Measurements from ENCODE around the gene CPT2. TPM values are rescaled to one million over a fixed set of nuclear protein-coding genes. Genes with fewer than 3 reads are reported as not detected.
"Not testable (repeated sequence)": the region's sequence is repeated elsewhere in the genome, so short reads cannot be mapped to it uniquely, and the experiment has no call there.

Gene CPT2
- total RNA-seq, 1 experiment from 2014 or later, result 35.7 TPM

DNA sequence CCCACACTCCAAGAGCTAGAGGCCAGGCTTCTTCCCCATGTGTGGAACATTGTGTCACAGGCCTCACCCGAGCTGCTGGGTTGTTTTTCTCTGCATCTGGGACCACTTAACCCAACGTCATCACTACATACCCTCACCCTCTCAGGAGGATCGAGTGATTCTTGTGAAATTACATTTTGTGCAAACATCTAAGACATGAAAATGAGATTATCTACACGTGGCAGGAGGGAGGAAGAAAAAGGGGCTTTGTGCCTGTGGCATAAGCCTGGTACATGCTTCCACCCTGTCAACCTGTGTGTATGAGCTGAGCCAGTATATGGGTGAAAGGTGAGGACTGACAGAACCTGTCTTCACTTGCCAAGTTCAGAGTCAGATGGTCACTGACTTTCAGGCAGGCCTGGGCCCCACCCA lies 1.6 kb downstream of the CPT2 start:
- no TSS peak for BruUV-seq (replicated peaks)
- Histone ChIP-seq H3K27ac (no peak overlapping the region), H3F3A (ENCODE audit: insufficient read depth, low read depth) (peaks cover 7% of the 10 kb centered on the region; the same call in 1 of the 2 replicates), H3K4me3 (peak overlapping the region; percentile 74; the same call in 1 of the 2 replicates), H3K9me2 (ENCODE audit: insufficient read depth) (no peaks in the 10 kb centered on the region), H3K36me3 (ENCODE audit: low read depth) (peaks cover 26% of the 10 kb centered on the region), H3K4me2 (peak overlapping the region; percentile 79), H4K20me1 (ENCODE audit: insufficient read depth) (no peaks in the 10 kb centered on the region), H3K4me1 (replicated peaks; ENCODE audit: insufficient read depth) (peaks cover 29% of the 10 kb centered on the region), H3K27me3 (ENCODE audit: insufficient read depth, low read depth) (no peaks in the 10 kb centered on the region), H2AFZ (no peak overlapping the region), H3K79me2 (ENCODE audit: low read depth) (peaks cover 25% of the 10 kb centered on the region), H3K9me3 (ENCODE audit: insufficient read depth, low read depth) (no peaks in the 10 kb centered on the region)
- TF ChIP-seq EZH2 (IDR thresholded peaks at IDR 0.05; ENCODE audit: low read depth), result no peak
- TF ChIP-seq, protein P1, sequence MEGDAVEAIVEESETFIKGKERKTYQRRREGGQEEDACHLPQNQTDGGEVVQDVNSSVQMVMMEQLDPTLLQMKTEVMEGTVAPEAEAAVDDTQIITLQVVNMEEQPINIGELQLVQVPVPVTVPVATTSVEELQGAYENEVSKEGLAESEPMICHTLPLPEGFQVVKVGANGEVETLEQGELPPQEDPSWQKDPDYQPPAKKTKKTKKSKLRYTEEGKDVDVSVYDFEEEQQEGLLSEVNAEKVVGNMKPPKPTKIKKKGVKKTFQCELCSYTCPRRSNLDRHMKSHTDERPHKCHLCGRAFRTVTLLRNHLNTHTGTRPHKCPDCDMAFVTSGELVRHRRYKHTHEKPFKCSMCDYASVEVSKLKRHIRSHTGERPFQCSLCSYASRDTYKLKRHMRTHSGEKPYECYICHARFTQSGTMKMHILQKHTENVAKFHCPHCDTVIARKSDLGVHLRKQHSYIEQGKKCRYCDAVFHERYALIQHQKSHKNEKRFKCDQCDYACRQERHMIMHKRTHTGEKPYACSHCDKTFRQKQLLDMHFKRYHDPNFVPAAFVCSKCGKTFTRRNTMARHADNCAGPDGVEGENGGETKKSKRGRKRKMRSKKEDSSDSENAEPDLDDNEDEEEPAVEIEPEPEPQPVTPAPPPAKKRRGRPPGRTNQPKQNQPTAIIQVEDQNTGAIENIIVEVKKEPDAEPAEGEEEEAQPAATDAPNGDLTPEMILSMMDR (conservative IDR thresholded peaks at IDR 0.05), result no peak
- DNase-seq, result no peak
- intact Hi-C loops (cut with micrococcal nuclease; ENCODE audit: unreplicated experiment), result loop anchor here (5.0 kb wide), 1 partner anchor 796 kb away; the partner anchor contains the start of genes ORC1 and PRPF38A
- ChIA-PET POLR2A (ENCODE audit: unreplicated experiment) (no interaction called here), CTCF (interaction anchor here (0.5 kb wide), 1 partner anchor 1333 kb away, joined by 3 read pairs; no protein-coding TSS in a partner anchor)

DNA sequence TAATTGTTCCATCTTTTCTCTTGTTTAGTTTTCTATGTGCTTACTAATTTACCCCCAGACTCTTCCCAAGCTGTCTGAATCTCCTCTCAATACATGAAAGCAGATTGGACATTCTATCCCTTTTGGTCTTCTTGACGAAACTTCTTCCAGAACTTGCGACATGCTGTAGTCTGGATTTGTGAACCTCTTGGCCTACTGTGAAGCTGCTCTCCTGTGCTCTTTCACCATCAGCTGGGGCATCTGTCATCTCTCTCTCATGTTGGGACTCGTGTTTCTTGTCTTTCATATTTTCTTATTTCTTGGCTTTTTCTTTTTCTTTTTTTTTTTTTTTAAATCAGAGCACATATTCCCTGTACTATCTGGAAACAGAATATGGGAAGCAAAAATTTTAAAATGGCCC lies 6.8 kb downstream of the CPT2 start:
- H3K9me3 ChIP-seq (ENCODE audit: insufficient read depth, low read depth), result peaks cover 20% of the 10 kb centered on the region
- ChIA-PET POLR2A (ENCODE audit: unreplicated experiment) (interaction anchor here (0.6 kb wide), 1 partner anchor 79 kb away, joined by 4 read pairs; no protein-coding TSS in a partner anchor), CTCF (no interaction called here)
- no peak overlapping the region for H3K27ac ChIP-seq
- DNase-seq, result no peak
- H2AFZ ChIP-seq, result no peak overlapping the region
- BruUV-seq (replicated peaks), result no TSS peak
- no peaks in the 10 kb centered on the region for H4K20me1 ChIP-seq (ENCODE audit: insufficient read depth)
- H3K36me3 ChIP-seq (ENCODE audit: low read depth), result peaks cover 59% of the 10 kb centered on the region
- H3K4me2 ChIP-seq, result no peak overlapping the region
- no peak for TF ChIP-seq EZH2 (IDR thresholded peaks at IDR 0.05; ENCODE audit: low read depth)
- TF ChIP-seq, protein P1 (conservative IDR thresholded peaks at IDR 0.05), result no peak
- peaks cover 3% of the 10 kb centered on the region for H3K4me1 ChIP-seq (replicated peaks; ENCODE audit: insufficient read depth)
- intact Hi-C loops (cut with micrococcal nuclease; ENCODE audit: unreplicated experiment), result no loop called here
- H3K9me2 ChIP-seq (ENCODE audit: insufficient read depth), result no peaks in the 10 kb centered on the region
- no peaks in the 10 kb centered on the region for H3K27me3 ChIP-seq (ENCODE audit: insufficient read depth, low read depth)
- no peak overlapping the region for H3K4me3 ChIP-seq
- H3F3A ChIP-seq (ENCODE audit: insufficient read depth, low read depth), result 0 out of 2 replicates have a peak, but pooled peaks cover 3% of the 10 kb centered on the region
- H3K79me2 ChIP-seq (ENCODE audit: low read depth), result peaks cover 8% of the 10 kb centered on the region

DNA sequence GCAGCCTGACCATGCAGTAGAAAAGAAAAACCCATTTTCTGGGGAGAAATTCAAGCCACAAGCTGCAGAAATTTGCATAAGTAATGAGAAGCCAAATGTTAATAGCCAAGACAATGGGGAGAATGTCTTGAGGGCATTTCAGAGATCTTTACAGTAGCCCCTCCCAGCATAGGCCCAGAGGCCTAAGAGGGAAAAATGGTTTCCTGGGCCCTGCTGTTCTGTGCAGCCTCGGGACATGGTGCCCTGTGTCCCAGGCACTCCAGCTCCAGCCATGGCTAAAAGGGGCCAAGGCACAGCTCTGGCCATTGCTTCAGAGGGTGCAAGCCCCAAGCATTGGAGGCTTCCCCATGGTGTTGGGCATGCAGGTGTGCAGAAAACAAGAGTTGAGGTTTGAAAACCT lies 8.9 kb downstream of the CPT2 start:
- H3K27me3 ChIP-seq (ENCODE audit: insufficient read depth, low read depth); intact Hi-C loops (cut with micrococcal nuclease; ENCODE audit: unreplicated experiment); H4K20me1 ChIP-seq (ENCODE audit: insufficient read depth): not testable (repeated sequence)

DNA sequence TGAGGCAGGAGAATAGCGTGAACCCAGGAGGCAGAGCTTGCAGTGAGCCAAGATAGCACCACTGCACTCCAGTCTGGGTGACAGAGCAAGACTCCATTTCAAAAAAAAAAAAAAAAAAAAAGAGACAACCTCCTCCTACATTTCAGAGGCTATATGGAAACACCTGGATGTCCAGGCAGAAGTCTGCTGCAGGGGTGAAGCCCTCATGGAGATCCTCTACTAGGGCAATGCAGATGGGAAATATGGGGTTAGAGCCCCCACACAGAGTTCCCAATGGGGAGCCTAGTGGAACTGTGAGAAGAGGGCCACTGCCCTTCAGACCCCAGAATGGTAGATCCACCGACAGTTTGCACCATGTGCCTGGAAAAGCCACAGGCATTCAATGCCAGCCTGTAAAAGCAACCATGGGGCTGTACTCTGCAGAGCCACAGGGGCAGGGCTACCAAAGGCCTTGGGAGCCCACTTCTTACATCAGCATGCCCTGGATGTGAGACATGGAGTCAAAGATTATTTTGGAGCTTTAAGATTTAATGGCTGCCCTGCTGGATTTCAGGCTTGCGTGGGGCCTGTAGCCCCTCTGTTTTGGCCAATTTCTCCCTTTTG lies 9.6 kb downstream of the CPT2 start:
- BruUV-seq (replicated peaks); intact Hi-C loops (cut with micrococcal nuclease; ENCODE audit: unreplicated experiment); CTCF ChIA-PET; H3K27me3 ChIP-seq (ENCODE audit: insufficient read depth, low read depth); H3K9me2 ChIP-seq (ENCODE audit: insufficient read depth); POLR2A ChIA-PET (ENCODE audit: unreplicated experiment); H3K79me2 ChIP-seq (ENCODE audit: low read depth); H3K4me1 ChIP-seq (replicated peaks; ENCODE audit: insufficient read depth); H4K20me1 ChIP-seq (ENCODE audit: insufficient read depth); H3K4me2 ChIP-seq; DNase-seq; H3F3A ChIP-seq (ENCODE audit: insufficient read depth, low read depth); H3K27ac ChIP-seq; H3K4me3 ChIP-seq; H2AFZ ChIP-seq: not testable (repeated sequence)
- H3K9me3 ChIP-seq (ENCODE audit: insufficient read depth, low read depth), result peaks cover 20% of the 10 kb centered on the region
- H3K36me3 ChIP-seq (ENCODE audit: low read depth), result peaks cover 65% of the 10 kb centered on the region

More for the DNA sequence above, 8.9 kb downstream of the CPT2 start:
- H2AFZ ChIP-seq; H3K9me2 ChIP-seq (ENCODE audit: insufficient read depth); H3K4me2 ChIP-seq; H3K4me1 ChIP-seq (replicated peaks; ENCODE audit: insufficient read depth); POLR2A ChIA-PET (ENCODE audit: unreplicated experiment); H3F3A ChIP-seq (ENCODE audit: insufficient read depth, low read depth); H3K4me3 ChIP-seq; BruUV-seq (replicated peaks); H3K79me2 ChIP-seq (ENCODE audit: low read depth); DNase-seq; H3K27ac ChIP-seq; CTCF ChIA-PET: not testable (repeated sequence)
- peaks cover 20% of the 10 kb centered on the region for H3K9me3 ChIP-seq (ENCODE audit: insufficient read depth, low read depth)
- H3K36me3 ChIP-seq (ENCODE audit: low read depth), result peaks cover 68% of the 10 kb centered on the region

All from PC-9 (cell line).